HepG2 (cell line): ENCODE results near the gene C1orf116. TPM values are rescaled to one million over a fixed set of nuclear protein-coding genes. Genes with fewer than 3 reads are reported as not detected.
A peak's percentile ranks its signal among the peaks of the same experiment; 100 is the strongest.

Experiments
- ATAC-seq: fragments of 200-7000 bp; cut with Tn5 transposase; 3 replicates; pipeline ENCODE4 v1.9.1; 2020; ENCODE audit warnings: mild to moderate bottlenecking, moderate library complexity
- BruUV-seq: library from RNA; stranded (reverse); fragments of 400-500 nt; replicated peaks from 2 replicates; lab custom pipeline; 2021; lab: Mats Ljungman, UMichigan
- CTCF ChIA-PET: fragments of 300-600 bp; formaldehyde crosslinking; extraction: SDS; loops from one replicate; lab custom pipeline; 2021; ENCODE audit warnings: low total read pairs, inconsistent platforms, low intra/inter-chr PET ratio; lab: Yijun Ruan, JAX
- POLR2A ChIA-PET: fragments of 350-600 bp; sonication (Branson Sonifier 250); formaldehyde crosslinking; loops from one replicate; lab custom pipeline; 2020; ENCODE audit warnings: antibody characterized with exemption, inconsistent platforms; lab: Yijun Ruan, JAX
- DNase-seq: peaks from one replicate; pipeline ENCODE4 v3.0.0-alpha.2; 2015; ENCODE audit warnings: low spot score
- FAIRE-seq: peaks from 3 replicates; lab custom pipeline; 2011; peaks lifted over from hg19 to GRCh38; lab: Jason Lieb, UNC
- H2AFZ ChIP-seq: one replicate; pipeline ENCODE4 v1.6.1; 2011; ENCODE audit warnings: low read length, inconsistent platforms
- H3K27ac ChIP-seq: fragments of 300-600 bp; 3 replicates; pipeline ENCODE4 v1.8.0; 2011; ENCODE audit warnings: mixed run types, mild to moderate bottlenecking, mixed read lengths, low read length, inconsistent platforms; ENCODE audit not compliant: insufficient read depth; ENCODE audit errors: extremely low read length
- H3K27me3 ChIP-seq, 2 experiments: fragments of 200-600 bp in 1 of 2; 2 replicates in 1 of 2; 3 replicates in 1 of 2; pipeline versions ENCODE4 v1.6.0 to v1.8.0; 2011; ENCODE audit warnings: low read length in 2 of 2, mild to moderate bottlenecking in 2 of 2, moderate library complexity in 2 of 2, inconsistent platforms in 1 of 2; ENCODE audit not compliant: insufficient read depth in 2 of 2, control insufficient read depth in 1 of 2
- H3K36me3 ChIP-seq, 2 experiments: fragments of 200-600 bp in 1 of 2; replicated peaks in 1 of 2; 2 replicates in 1 of 2; 3 replicates in 1 of 2; pipeline versions ENCODE4 v1.5.1 to v1.8.0; 2011; ENCODE audit warnings: low read length in 2 of 2, inconsistent platforms in 1 of 2; ENCODE audit not compliant: insufficient read depth in 2 of 2, control insufficient read depth in 1 of 2
- H3K4me1 ChIP-seq: 2 replicates; pipeline ENCODE4 v1.5.1; 2012; ENCODE audit warnings: low read length, inconsistent platforms; ENCODE audit not compliant: insufficient read depth
- H3K4me2 ChIP-seq: 2 replicates; pipeline ENCODE4 v1.6.0; 2011; ENCODE audit warnings: low read depth, low read length, inconsistent platforms
- H3K4me3 ChIP-seq, 3 experiments: fragments of 200-600 bp in 1 of 3; sonication (generic), shearing (Covaris generic) in 1 of 3; replicated peaks in 1 of 3; 2 replicates each; pipeline ENCODE4 v1.5.1; 2011 to 2016; ENCODE audit warnings: low read length in 3 of 3, inconsistent platforms in 2 of 3, low read depth in 2 of 3, mild to moderate bottlenecking in 2 of 3, control low read depth in 1 of 3, mixed read lengths in 1 of 3; ENCODE audit not compliant: insufficient read depth in 1 of 3
- H3K79me2 ChIP-seq: one replicate; pipeline ENCODE4 v1.6.1; 2011; ENCODE audit warnings: low read length, inconsistent platforms; ENCODE audit not compliant: insufficient read depth
- H3K9ac ChIP-seq: 2 replicates; pipeline ENCODE4 v1.6.0; 2011; ENCODE audit warnings: mild to moderate bottlenecking, low read depth, low read length, inconsistent platforms; ENCODE audit not compliant: insufficient read depth
- H3K9me3 ChIP-seq: 2 replicates; pipeline ENCODE4 v1.5.1; 2012; ENCODE audit warnings: mild to moderate bottlenecking, low read length
- H4K20me1 ChIP-seq: 2 replicates; pipeline ENCODE4 v1.6.0; 2011; ENCODE audit warnings: inconsistent platforms, mild to moderate bottlenecking, low read length, moderate library complexity; ENCODE audit not compliant: insufficient read depth
- ATF7 ChIP-seq, 2 experiments: fragments of 450-650 bp in 1 of 2; sonication (generic) in 1 of 2; formaldehyde crosslinking in 1 of 2; IDR thresholded peaks; 2 replicates each; pipeline versions ENCODE4 v1.4.0 to v1.6.1; 2016 to 2020; ENCODE audit warnings: antibody characterized with exemption in 1 of 2, mild to moderate bottlenecking in 1 of 2, missing genetic modification reagents in 1 of 2
- ERF ChIP-seq: IDR thresholded peaks from 2 replicates; pipeline ENCODE4 v1.6.1; 2018; ENCODE audit warnings: missing biosample characterization, missing genetic modification reagents
- HNRNPL ChIP-seq: fragments of 200-400 bp; formaldehyde crosslinking; IDR thresholded peaks from 2 replicates; pipeline ENCODE4 v1.6.1; 2017; ENCODE audit warnings: mild to moderate bottlenecking, low read depth, low read length
- HOXA9 ChIP-seq: sonication (generic); formaldehyde crosslinking; IDR thresholded peaks from 2 replicates; pipeline ENCODE4 v1.8.1; 2022; ENCODE audit warnings: missing genetic modification reagents, mild to moderate bottlenecking, moderate library complexity, borderline replicate concordance
- KDM1A ChIP-seq: IDR thresholded peaks from 2 replicates; pipeline ENCODE4 v1.6.1; 2016; ENCODE audit warnings: missing compliant biosample characterization
- MIER3 ChIP-seq: IDR thresholded peaks from 2 replicates; pipeline ENCODE4 v1.6.1; 2016; ENCODE audit warnings: missing compliant biosample characterization, borderline replicate concordance
- MYPOP ChIP-seq: sonication (generic); formaldehyde crosslinking; IDR thresholded peaks from 2 replicates; pipeline ENCODE4 v1.8.1; 2023; ENCODE audit warnings: mild to moderate bottlenecking, moderate library complexity, missing genetic modification reagents
- NCOA5 ChIP-seq: sonication (generic); formaldehyde crosslinking; IDR thresholded peaks from 2 replicates; pipeline ENCODE4 v1.4.0; 2020; ENCODE audit warnings: missing genetic modification reagents
- NRL ChIP-seq: sonication (generic); formaldehyde crosslinking; IDR thresholded peaks from 2 replicates; pipeline ENCODE4 v1.5.0; 2020; ENCODE audit warnings: missing genetic modification reagents, mild to moderate bottlenecking, moderate library complexity, borderline replicate concordance
- ONECUT2 ChIP-seq: sonication (generic); formaldehyde crosslinking; IDR thresholded peaks from 2 replicates; pipeline ENCODE4 v1.4.0; 2020; ENCODE audit warnings: missing genetic modification reagents
- RARA ChIP-seq: IDR thresholded peaks from 2 replicates; pipeline ENCODE4 v1.6.1; 2016; ENCODE audit warnings: missing genetic modification reagents, missing compliant biosample characterization
- SMAD3 ChIP-seq: sonication (generic); formaldehyde crosslinking; IDR thresholded peaks from 2 replicates; pipeline ENCODE4 v1.4.0; 2020; ENCODE audit warnings: missing genetic modification reagents
- ZSCAN12 ChIP-seq: sonication (generic); formaldehyde crosslinking; IDR thresholded peaks from 2 replicates; pipeline ENCODE4 v1.9.0; 2021; ENCODE audit warnings: mild to moderate bottlenecking, missing genetic modification reagents
- WGBS: methylation state at CpG from one replicate; pipeline ENCODE4 v1.1.6; 2017; ENCODE audit warnings: low lambda C conversion rate; 5-methylcytosine and 5-hydroxymethylcytosine counted together
- in situ Hi-C: cut with HindIII; loops from 2 replicates; pipeline ENCODE4 v1.10.0; 2017; ENCODE audit warnings: low pct_unique_long_range_greater_than_20kb; ENCODE audit not compliant: extremely low pct_ligation_motif_present
- intact Hi-C: fragments of 100-400 bp; cut with micrococcal nuclease; formaldehyde crosslinking; loops from one replicate; pipeline ENCODE4 v1.10.0; 2022; ENCODE audit not compliant: unreplicated experiment
- polyA plus RNA-seq, 8 experiments: library from polyadenylated mRNA; depleted of rRNA in 3 of 8; stranded (reverse) in 7 of 8; unstranded in 1 of 8; fragments of >200 nt; fragmentation: Illumina TruSeq in 4 of 8; extraction: Trizol in 4 of 8; gene quantifications; 2 replicates each; pipeline versions ENCODE4 v1.2.1 to v1.2.3, GENCODE V29; 2011 to 2016; ENCODE audit warnings: low read depth in 4 of 8, missing spikeins in 1 of 8, mixed read lengths in 1 of 8; ENCODE audit not compliant: insufficient read depth in 1 of 8
- total RNA-seq, 5 experiments: library from RNA; depleted of rRNA; stranded (reverse); fragments of >200 nt; fragmentation: Illumina TruSeq; extraction: Trizol; gene quantifications; 2 replicates each; pipeline ENCODE4 v1.2.3, GENCODE V29; 2016; ENCODE audit warnings: low read depth in 1 of 5

C1orf116 gene
- total and polyA plus RNA-seq, 2 of the 13 experiments (the other 11 are each of a cell fraction or from before 2014, with no cell fraction given): 0.51 to 0.95 TPM

- ChIA-PET POLR2A (interaction anchor here (1.3 kb wide), 1 partner anchor 15 kb away, joined by 3 read pairs; no protein-coding TSS in a partner anchor), CTCF (no interaction called here)
- no TSS peak for BruUV-seq
- Histone ChIP-seq H3K4me1 (no peaks in the 10 kb centered on the region), H3K9ac (no peak overlapping the region), H3K9me3 (no peaks in the 10 kb centered on the region), H3K27ac (no peak overlapping the region), H3K4me3 (no peak overlapping the region), H3K4me2 (no peak overlapping the region), H2AFZ (no peak overlapping the region), H3K36me3 (peaks cover 4 to 25% of the 10 kb centered on the region in 2 experiments; a peak in 4 of 5 replicates), H3K27me3 (no peaks in the 10 kb centered on the region), H3K79me2 (no peaks in the 10 kb centered on the region), H4K20me1 (no peaks in the 10 kb centered on the region)
- FAIRE-seq (no peak), DNase-seq (no peak), ATAC-seq (no peak)
- in situ Hi-C loops (no loop called here), intact Hi-C loops (no loop called here)
- TF ChIP-seq NRL (CRISPR knock-in tag) (no peak), ATF7 (IDR thresholded peaks at IDR 0.05) (peak; percentile 95), ATF7 (CRISPR knock-in tag; IDR thresholded peaks at IDR 0.05) (no peak), HNRNPL (no peak)
- 81% methylated on average over 3 of the region's 3 CpGs for WGBS
Observed at GRCh38 chr1:207060596-207060995, 28.0 kb upstream of the C1orf116 start.

- CTCF ChIA-PET: no interaction called here
- Histone ChIP-seq H3K27ac (no peak overlapping the region), H4K20me1 (no peaks in the 10 kb centered on the region), H3K4me2 (no peak overlapping the region), H3K9ac (no peak overlapping the region), H3K79me2 (no peaks in the 10 kb centered on the region), H3K4me3 (no peak overlapping the region), H3K9me3 (no peaks in the 10 kb centered on the region), H2AFZ (no peak overlapping the region), H3K36me3 (peaks cover 3 to 21% of the 10 kb centered on the region in 2 experiments; a peak in 4 of 5 replicates), H3K4me1 (0 out of 2 replicates have a peak, but pooled peaks cover 1% of the 10 kb centered on the region), H3K27me3 (no peaks in the 10 kb centered on the region)
- FAIRE-seq (no peak), ATAC-seq (no peak), DNase-seq (no peak)
- in situ Hi-C loops (no loop called here), intact Hi-C loops (no loop called here)
- BruUV-seq: no TSS peak
- 100% methylated on average over 4 of the region's 4 CpGs for WGBS
- no peak for TF ChIP-seq ONECUT2
- TF ChIP-seq HOXA9 (CRISPR knock-in tag): no peak
- TF ChIP-seq KDM1A (CRISPR knock-in tag): no peak
- no peak for TF ChIP-seq MIER3
- no peak for TF ChIP-seq MYPOP (CRISPR knock-in tag)
- no peak for TF ChIP-seq SMAD3 (CRISPR knock-in tag)
- no peak for TF ChIP-seq ERF (CRISPR knock-in tag)
- TF ChIP-seq ZSCAN12 (CRISPR knock-in tag): no peak
- no peak for TF ChIP-seq RARA (CRISPR knock-in tag)
- no peak for TF ChIP-seq NCOA5 (CRISPR knock-in tag)
- POLR2A ChIA-PET: interaction anchor here (1.3 kb wide), 1 partner anchor 16 kb away, joined by 3 read pairs; no protein-coding TSS in a partner anchor
Observed at GRCh38 chr1:207059881-207060280, 27.3 kb upstream of the C1orf116 start.
